HEK293T (cell line): ENCODE results near the gene NFATC2IP.
A peak's percentile ranks its signal among the peaks of the same experiment; 100 is the strongest.

ENCODE experiments used
- CTCF ChIA-PET: fragments of 350-600 bp; formaldehyde crosslinking; extraction: SDS; loops from one replicate; lab custom pipeline; 2021; ENCODE audit warnings: antibody characterized with exemption, inconsistent platforms; lab: Yijun Ruan, JAX
- POLR2A ChIA-PET: fragments of 350-600 bp; formaldehyde crosslinking; extraction: SDS; loops from one replicate; lab custom pipeline; 2020; ENCODE audit warnings: antibody characterized with exemption, inconsistent platforms; lab: Yijun Ruan, JAX
- DNase-seq: peaks from one replicate; pipeline ENCODE4 v3.0.0; 2012; ENCODE audit warnings: mixed read lengths; ENCODE audit errors: extremely low spot score
- ARNT ChIP-seq: fragments of 450-650 bp; IDR thresholded peaks from 2 replicates; pipeline ENCODE4 v1.6.1; 2017; ENCODE audit warnings: mild to moderate bottlenecking
- BHLHE40 ChIP-seq: fragments of 450-650 bp; IDR thresholded peaks from 2 replicates; pipeline ENCODE4 v1.6.1; 2016; ENCODE audit warnings: mild to moderate bottlenecking, moderate library complexity, borderline replicate concordance
- CTBP1 ChIP-seq: fragments of 450-650 bp; IDR thresholded peaks from 2 replicates; pipeline ENCODE4 v1.6.1; 2016; ENCODE audit warnings: borderline replicate concordance
- ELF4 ChIP-seq: fragments of 450-650 bp; IDR thresholded peaks from 2 replicates; pipeline ENCODE4 v1.6.1; 2017; ENCODE audit warnings: antibody characterized with exemption
- FOXA1 ChIP-seq: fragments of 450-650 bp; IDR thresholded peaks from 2 replicates; pipeline ENCODE4 v1.6.1; 2016; ENCODE audit warnings: mild to moderate bottlenecking
- FOXK2 ChIP-seq: fragments of 450-650 bp; IDR thresholded peaks from 2 replicates; pipeline ENCODE4 v1.6.1; 2016; ENCODE audit warnings: mild to moderate bottlenecking
- FOXM1 ChIP-seq: fragments of 450-650 bp; IDR thresholded peaks from 2 replicates; pipeline ENCODE4 v1.6.1; 2017; ENCODE audit warnings: mild to moderate bottlenecking, borderline replicate concordance
- HDGF ChIP-seq: fragments of 450-650 bp; IDR thresholded peaks from 2 replicates; pipeline ENCODE4 v1.6.1; 2017; ENCODE audit warnings: antibody characterized with exemption, borderline replicate concordance
- L3MBTL2 ChIP-seq: fragments of 450-650 bp; conservative IDR thresholded peaks from 2 replicates; pipeline ENCODE4 v1.6.1; 2016; ENCODE audit warnings: mild to moderate bottlenecking
- LEF1 ChIP-seq: fragments of 450-650 bp; IDR thresholded peaks from 2 replicates; pipeline ENCODE4 v1.6.1; 2017; ENCODE audit warnings: mild to moderate bottlenecking, borderline replicate concordance
- NFRKB ChIP-seq: fragments of 450-650 bp; IDR thresholded peaks from 2 replicates; pipeline ENCODE4 v1.6.1; 2016; ENCODE audit warnings: mild to moderate bottlenecking, moderate library complexity
- PKNOX1 ChIP-seq: fragments of 450-650 bp; IDR thresholded peaks from 2 replicates; pipeline ENCODE4 v1.6.1; 2016
- SP1 ChIP-seq: fragments of 450-650 bp; IDR thresholded peaks from 2 replicates; pipeline ENCODE4 v1.6.1; 2017
- SUZ12 ChIP-seq: fragments of 450-650 bp; IDR thresholded peaks from 2 replicates; pipeline ENCODE4 v1.6.1; 2016; ENCODE audit warnings: mild to moderate bottlenecking
- TARDBP ChIP-seq: fragments of 450-650 bp; IDR thresholded peaks from 2 replicates; pipeline ENCODE4 v1.6.1; 2016
- ZNF384 ChIP-seq: fragments of 450-650 bp; IDR thresholded peaks from 2 replicates; pipeline ENCODE4 v1.6.1; 2016

NFATC2IP gene

GRCh38 chr16:28943281-28943680, 7.5 kb upstream of the NFATC2IP start:
- no peak for DNase-seq
- ChIA-PET CTCF (no interaction called here), POLR2A (interaction anchor here (1.2 kb wide), 1 partner anchor 97 kb away, joined by 3 read pairs; the partner anchor contains the start of gene TUFM)
- TF ChIP-seq PKNOX1 (no peak), FOXM1 (no peak), FOXA1 (no peak), BHLHE40 (no peak), CTBP1 (no peak), ELF4 (no peak), SP1 (no peak), FOXK2 (no peak), SUZ12 (no peak), ARNT (no peak), ZNF384 (no peak), TARDBP (no peak)

GRCh38 chr16:28946681-28947080, 4.1 kb upstream of the NFATC2IP start:
- no peak for DNase-seq
- ChIA-PET POLR2A (no interaction called here), CTCF (no interaction called here)
- TF ChIP-seq HDGF: no peak
- no peak for TF ChIP-seq PKNOX1
- TF ChIP-seq ZNF384: no peak
- no peak for TF ChIP-seq CTBP1
- TF ChIP-seq L3MBTL2: no peak
- no peak for TF ChIP-seq FOXM1
- no peak for TF ChIP-seq ARNT
- no peak for TF ChIP-seq ELF4
- TF ChIP-seq TARDBP: no peak
- no peak for TF ChIP-seq SUZ12

- ChIA-PET CTCF (no interaction called here), POLR2A (interaction anchor here (0.8 to 2.6 kb wide), 3 partner anchors 11 to 22 kb away, joined by 3 to 19 read pairs (median 9); partner anchors contain the start of gene SPNS1)
- TF ChIP-seq ELF4 (no peak), L3MBTL2 (no peak)
- peak; percentile 39 for DNase-seq
These were observed 740 bp downstream of the NFATC2IP start for GRCh38 chr16:28951410-28951943.

- ChIA-PET CTCF (no interaction called here), POLR2A (interaction anchor here (1.2 kb wide), 1 partner anchor 16 kb away, joined by 4 read pairs; the partner anchor contains the start of gene SPNS1)
- TF ChIP-seq BHLHE40: no peak
- DNase-seq: no peak
These were observed 7.5 kb downstream of the NFATC2IP start for GRCh38 chr16:28958216-28958615.

- ChIA-PET POLR2A (interaction anchor here (1.2 kb wide), 1 partner anchor 15 kb away, joined by 4 read pairs; the partner anchor contains the start of gene SPNS1), CTCF (no interaction called here)
- TF ChIP-seq NFRKB (no peak), ARNT (no peak), FOXM1 (no peak), LEF1 (no peak), BHLHE40 (no peak), L3MBTL2 (no peak), ELF4 (no peak), FOXK2 (no peak), SP1 (no peak), ZNF384 (no peak), TARDBP (no peak), SUZ12 (no peak), HDGF (no peak), CTBP1 (no peak), PKNOX1 (no peak), FOXA1 (no peak)
- no peak for DNase-seq
These were observed 8.1 kb downstream of the NFATC2IP start for GRCh38 chr16:28958836-28959235.

- POLR2A ChIA-PET: interaction anchor here (0.9 to 1.5 kb wide), 2 partner anchors 10 to 13 kb away, joined by 3 read pairs; partner anchors contain the start of gene NFATC2IP
- CTCF ChIA-PET: interaction anchor here (0.7 kb wide), 1 partner anchor 1128 kb away, joined by 3 read pairs; no protein-coding TSS in a partner anchor
- TF ChIP-seq TARDBP (no peak), L3MBTL2 (no peak), CTBP1 (no peak), FOXA1 (no peak), HDGF (no peak), NFRKB (no peak), BHLHE40 (no peak), PKNOX1 (no peak), LEF1 (no peak)
These were observed 13.3 kb downstream of the NFATC2IP start for GRCh38 chr16:28964072-28964471.

More at GRCh38 chr16:28964072-28964471, 13.3 kb downstream of the NFATC2IP start:
- no peak for DNase-seq
